OCI-LY3 (cell line): ENCODE measurements around the gene FSTL3.
A peak's percentile ranks its signal among the peaks of the same experiment; 100 is the strongest.

Source experiments
- CTCF ChIP-seq: fragments of 200-600, 300-600 bp; sonication (generic); IDR thresholded peaks from 2 replicates; pipeline ENCODE4 v1.5.1; 2014; ENCODE audit warnings: antibody characterized with exemption, low read length, low read depth
- EZH2phosphoT487 ChIP-seq: fragments of 200-600 bp; shearing (Covaris generic); IDR thresholded peaks from 2 replicates; pipeline ENCODE4 v1.6.1; 2018; ENCODE audit warnings: antibody characterized with exemption, mixed run types, low read depth

DNA sequence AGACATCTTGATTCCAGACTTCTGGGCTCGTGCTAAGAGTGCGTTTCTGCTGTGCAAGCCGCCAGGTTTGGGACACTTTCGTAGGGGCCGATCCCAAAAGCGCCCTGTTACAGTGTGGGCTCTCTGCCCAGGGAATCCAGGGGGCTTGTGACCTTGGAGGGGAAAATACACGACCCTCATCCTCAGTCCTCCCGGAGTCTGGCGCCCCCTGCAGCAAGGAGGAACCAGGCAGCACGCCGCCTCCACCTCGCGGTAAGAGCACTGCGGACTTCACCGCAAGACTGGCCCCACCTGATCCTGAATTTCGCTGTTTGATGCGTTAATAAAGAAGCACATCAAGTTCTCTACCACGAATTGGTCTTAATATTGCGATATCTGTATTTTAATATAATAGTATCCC, 48.0 kb upstream of the FSTL3 start:
- TF ChIP-seq CTCF (peak; percentile 28), EZH2phosphoT487 (no peak)
